Prostate gland (tissue), 2 donors: ENCODE measurements around the gene CHST13. TPM values are rescaled to one million over a fixed set of nuclear protein-coding genes. Genes with fewer than 3 reads are reported as not detected.

Source experiments
- DNase-seq: peaks from one replicate; pipeline ENCODE4 v3.0.0-alpha.2; 2019; ENCODE audit warnings: low spot score
- H3K27ac ChIP-seq, 2 donors: fragments of 200-600 bp; sonication (generic); 2 replicates each; pipeline ENCODE4 v1.5.1; 2017 to 2019
- H3K27me3 ChIP-seq: fragments of 200-600 bp; sonication (generic); replicated peaks from 2 replicates; pipeline ENCODE4 v1.5.1; 2019; ENCODE audit not compliant: insufficient read depth
- H3K36me3 ChIP-seq, 2 donors: fragments of 200-600 bp; sonication (generic); 1 replicate in 1 of 2; 2 replicates in 1 of 2; pipeline versions ENCODE4 v1.5.1 to v1.8.1; 2017 to 2019
- H3K4me1 ChIP-seq: fragments of 200-600 bp; sonication (generic); replicated peaks from 2 replicates; pipeline ENCODE4 v1.5.1; 2019
- H3K4me3 ChIP-seq, 2 donors: fragments of 200-600 bp; sonication (generic); 2 replicates each; pipeline ENCODE4 v1.5.1; 2017 to 2019
- H3K9me3 ChIP-seq: fragments of 200-600 bp; sonication (generic); 2 replicates; pipeline ENCODE4 v1.5.1; 2017
- CTCF ChIP-seq, 4 experiments: fragments of 200-600 bp in 2 of 4; fragments of 450-650 bp in 2 of 4; sonication (generic) in 2 of 4; IDR thresholded peaks; 1 replicate in 3 of 4; 2 replicates in 1 of 4; pipeline ENCODE4 v1.5.1; 2016 to 2019; ENCODE audit warnings: antibody characterized with exemption in 4 of 4, mild to moderate bottlenecking in 2 of 4, moderate library complexity in 2 of 4
- POLR2A ChIP-seq: fragments of 450-650 bp; IDR thresholded peaks from one replicate; pipeline ENCODE4 v1.6.1; 2016; ENCODE audit warnings: antibody characterized with exemption, mild to moderate bottlenecking
- POLR2AphosphoS5 ChIP-seq: sonication (generic); formaldehyde crosslinking; IDR thresholded peaks from one replicate; pipeline ENCODE4 v1.6.1; 2017; ENCODE audit warnings: antibody characterized with exemption
- WGBS: methylation state at CpG from one replicate; pipeline ENCODE4 v1.1.5; 2018; 5-methylcytosine and 5-hydroxymethylcytosine counted together
- intact Hi-C: fragments of 100-400 bp; cut with DNase I; formaldehyde crosslinking; loops from one replicate; pipeline ENCODE4 v1.14.2; 2022
- total RNA-seq, 2 donors: library from RNA; depleted of rRNA; stranded (reverse); fragments of >200 nt; gene quantifications; one replicate each; pipeline ENCODE4 v1.1.0, GENCODE V29; 2016

CHST13 gene
- total RNA-seq, 2 donors from 2014 or later, result 6.9 TPM; not detected in 1

GRCh38 chr3:126518779-126519177 lies 5.2 kb upstream of the CHST13 start:
- no peak overlapping the region for H3K4me3 ChIP-seq
- H3K9me3 ChIP-seq, result no peaks in the 10 kb centered on the region
- H3K36me3 ChIP-seq, result no peaks in the 10 kb centered on the region
- H3K4me1 ChIP-seq, result no peaks in the 10 kb centered on the region
- DNase-seq, result no peak
- WGBS, result 68% methylated on average over 4 of the region's 4 CpGs
- intact Hi-C loops, result no loop called here
- peaks cover 6% of the 10 kb centered on the region for H3K27me3 ChIP-seq
- H3K27ac ChIP-seq, result no peak overlapping the region
- TF ChIP-seq CTCF (IDR thresholded peaks at IDR 0.05), result no peak

GRCh38 chr3:126519506-126520455 lies 4.2 kb upstream of the CHST13 start:
- WGBS, result 87% methylated on average over 10 of the region's 10 CpGs
- H3K27me3 ChIP-seq, result peaks cover 6% of the 10 kb centered on the region
- H3K4me1 ChIP-seq, result no peaks in the 10 kb centered on the region
- H3K36me3 ChIP-seq, result no peaks in the 10 kb centered on the region
- no peak overlapping the region for H3K4me3 ChIP-seq
- intact Hi-C loops, result loop anchor here (5.0 kb wide), 1 partner anchor 1028 kb away; no protein-coding TSS in a partner anchor
- no peak for DNase-seq
- TF ChIP-seq POLR2AphosphoS5 (no peak), POLR2A (no peak), CTCF (IDR thresholded peaks at IDR 0.05) (no peak)
- H3K27ac ChIP-seq, result no peak overlapping the region
- H3K9me3 ChIP-seq, result no peaks in the 10 kb centered on the region

- H3K27ac ChIP-seq, result no peak overlapping the region
- H3K4me3 ChIP-seq, result no peak overlapping the region
- TF ChIP-seq POLR2A (no peak), POLR2AphosphoS5 (no peak), CTCF (IDR thresholded peaks at IDR 0.05) (no peak)
- H3K4me1 ChIP-seq, result no peaks in the 10 kb centered on the region
- no peaks in the 10 kb centered on the region for H3K36me3 ChIP-seq
- intact Hi-C loops, result loop anchor here (5.0 kb wide), 1 partner anchor 1026 kb away; no protein-coding TSS in a partner anchor
- WGBS, result 70% methylated on average over 11 of the region's 11 CpGs
- H3K9me3 ChIP-seq, result no peaks in the 10 kb centered on the region
- no peak for DNase-seq
- H3K27me3 ChIP-seq, result peaks cover 6% of the 10 kb centered on the region
These were observed 2.6 kb upstream of the CHST13 start for GRCh38 chr3:126521122-126521891.

- Histone ChIP-seq H3K36me3 (no peaks in the 10 kb centered on the region), H3K27ac (no peak overlapping the region), H3K4me3 (no peak overlapping the region), H3K27me3 (peaks cover 6% of the 10 kb centered on the region), H3K9me3 (no peaks in the 10 kb centered on the region), H3K4me1 (no peaks in the 10 kb centered on the region)
- TF ChIP-seq CTCF (IDR thresholded peaks at IDR 0.05), result peak; percentile 79 to 94 (median 88)
- no peak for TF ChIP-seq POLR2AphosphoS5
- TF ChIP-seq POLR2A, result no peak
- DNase-seq, result peak; percentile 31
- intact Hi-C loops, result loop anchor here (5.0 kb wide), 1 partner anchor 1025 kb away; no protein-coding TSS in a partner anchor
- WGBS, result under 1% methylated on average over 6 of the region's 6 CpGs
These were observed 1.6 kb upstream of the CHST13 start for GRCh38 chr3:126522363-126522788.
